T-helper 9 cell (primary cell): ENCODE measurements around the gene SND1.

Source experiments
- DNase-seq: peaks from one replicate; pipeline ENCODE4 v3.0.0-alpha.2; 2020

The SND1 gene

GRCh38 chr7:128005759-128006159, 353.8 kb downstream of the SND1 start:
- no peak for DNase-seq

- DNase-seq, result no peak
Measured at GRCh38 chr7:128006550-128007302, 354.7 kb downstream of the SND1 start.

GRCh38 chr7:128007303-128007680, 355.3 kb downstream of the SND1 start:
- no peak for DNase-seq

GRCh38 chr7:128008141-128008540, 356.1 kb downstream of the SND1 start:
- no peak for DNase-seq

GRCh38 chr7:128008744-128009143, 356.8 kb downstream of the SND1 start:
- DNase-seq, result no peak

- no peak for DNase-seq
Measured at GRCh38 chr7:128010391-128011127, 358.6 kb downstream of the SND1 start.

GRCh38 chr7:128011131-128011661, 359.2 kb downstream of the SND1 start:
- no peak for DNase-seq

GRCh38 chr7:128014811-128015210, 362.8 kb downstream of the SND1 start:
- no peak for DNase-seq

GRCh38 chr7:128017460-128017859, 365.5 kb downstream of the SND1 start:
- DNase-seq, result no peak

- DNase-seq, result no peak
Measured at GRCh38 chr7:128017862-128018845, 366.2 kb downstream of the SND1 start.

GRCh38 chr7:128019288-128019687, 367.3 kb downstream of the SND1 start:
- no peak for DNase-seq

GRCh38 chr7:128020159-128020558, 368.2 kb downstream of the SND1 start:
- no peak for DNase-seq

- no peak for DNase-seq
Measured at GRCh38 chr7:128021366-128021765, 369.4 kb downstream of the SND1 start.

GRCh38 chr7:128022631-128023532, 370.9 kb downstream of the SND1 start:
- DNase-seq, result no peak

- DNase-seq, result no peak
Measured at GRCh38 chr7:128024151-128024550, 372.2 kb downstream of the SND1 start.

- DNase-seq, result no peak
Measured at GRCh38 chr7:128025380-128025779, 373.4 kb downstream of the SND1 start.

- DNase-seq, result no peak
Measured at GRCh38 chr7:128025819-128026218, 373.8 kb downstream of the SND1 start.

GRCh38 chr7:128026551-128026950, 374.6 kb downstream of the SND1 start:
- DNase-seq, result no peak

- no peak for DNase-seq
Measured at GRCh38 chr7:128027485-128027980, 375.5 kb downstream of the SND1 start.

- no peak for DNase-seq
Measured at GRCh38 chr7:128029405-128029995, 377.5 kb downstream of the SND1 start.

- no peak for DNase-seq
Measured at GRCh38 chr7:128030263-128030653, 378.3 kb downstream of the SND1 start.
